Esophagus muscularis mucosa (tissue), 4 donors: ENCODE data around the gene MACC1.

ENCODE experiments used
- EP300 ChIP-seq: sonication (generic); formaldehyde crosslinking; IDR thresholded peaks from one replicate; pipeline ENCODE4 v1.6.1; 2017; ENCODE audit warnings: antibody characterized with exemption
- POLR2A ChIP-seq: fragments of 450-650 bp; IDR thresholded peaks from one replicate; pipeline ENCODE4 v1.6.1; 2017; ENCODE audit warnings: antibody characterized with exemption, moderate library complexity, mild to moderate bottlenecking, low read depth
- POLR2AphosphoS5 ChIP-seq, 2 donors: sonication (generic); formaldehyde crosslinking; IDR thresholded peaks; one replicate each; pipeline ENCODE4 v1.6.1; 2017; ENCODE audit warnings: antibody characterized with exemption in 2 of 2
- TF ChIP-seq, protein P1 (sequence below), 3 experiments: fragments of 200-600 bp in 2 of 3; fragments of 450-650 bp in 1 of 3; sonication (generic) in 2 of 3; IDR thresholded peaks; one replicate each; pipeline ENCODE4 v1.5.1; 2017 to 2019; ENCODE audit warnings: antibody characterized with exemption in 3 of 3, mild to moderate bottlenecking in 2 of 3, moderate library complexity in 1 of 3

DNA sequence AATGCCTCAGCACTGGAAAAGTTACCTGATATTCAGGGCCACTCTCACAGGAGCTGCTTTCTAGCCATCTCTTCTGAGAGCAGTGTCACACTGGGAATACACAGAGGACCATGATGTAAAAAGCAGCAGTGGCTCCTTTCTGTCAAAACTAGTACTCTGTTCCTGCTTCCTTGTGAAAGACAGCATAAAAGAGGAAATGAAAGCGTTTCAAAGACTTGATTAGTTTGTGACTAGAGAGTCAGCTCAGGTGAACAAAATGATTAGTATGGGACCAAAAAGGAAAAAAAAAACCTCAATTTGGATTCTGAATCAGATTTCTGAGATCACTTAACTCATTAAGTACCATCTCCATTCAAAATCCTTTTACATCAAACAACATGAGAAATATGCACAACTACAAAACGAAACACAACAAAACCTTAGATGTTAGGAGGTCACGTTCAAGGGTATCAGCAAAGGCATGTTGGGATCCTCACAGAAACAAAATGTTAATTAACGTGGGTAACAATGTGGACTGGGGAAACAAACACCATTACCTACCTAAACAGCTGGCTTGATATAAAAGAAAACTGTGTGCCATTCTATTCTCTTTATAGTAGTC, 103.7 kb downstream of the MACC1 start:
- TF ChIP-seq, protein P1, sequence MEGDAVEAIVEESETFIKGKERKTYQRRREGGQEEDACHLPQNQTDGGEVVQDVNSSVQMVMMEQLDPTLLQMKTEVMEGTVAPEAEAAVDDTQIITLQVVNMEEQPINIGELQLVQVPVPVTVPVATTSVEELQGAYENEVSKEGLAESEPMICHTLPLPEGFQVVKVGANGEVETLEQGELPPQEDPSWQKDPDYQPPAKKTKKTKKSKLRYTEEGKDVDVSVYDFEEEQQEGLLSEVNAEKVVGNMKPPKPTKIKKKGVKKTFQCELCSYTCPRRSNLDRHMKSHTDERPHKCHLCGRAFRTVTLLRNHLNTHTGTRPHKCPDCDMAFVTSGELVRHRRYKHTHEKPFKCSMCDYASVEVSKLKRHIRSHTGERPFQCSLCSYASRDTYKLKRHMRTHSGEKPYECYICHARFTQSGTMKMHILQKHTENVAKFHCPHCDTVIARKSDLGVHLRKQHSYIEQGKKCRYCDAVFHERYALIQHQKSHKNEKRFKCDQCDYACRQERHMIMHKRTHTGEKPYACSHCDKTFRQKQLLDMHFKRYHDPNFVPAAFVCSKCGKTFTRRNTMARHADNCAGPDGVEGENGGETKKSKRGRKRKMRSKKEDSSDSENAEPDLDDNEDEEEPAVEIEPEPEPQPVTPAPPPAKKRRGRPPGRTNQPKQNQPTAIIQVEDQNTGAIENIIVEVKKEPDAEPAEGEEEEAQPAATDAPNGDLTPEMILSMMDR (IDR thresholded peaks at IDR 0.05): no peak
- TF ChIP-seq POLR2AphosphoS5 (IDR thresholded peaks at IDR 0.05) (no peak), POLR2A (no peak), EP300 (no peak)
